SIG-M5 treated with dmso at 0.1 percent for 504 hours (cell line): ENCODE measurements around the gene SGTA.

Experiments
- DNase-seq: peaks from one replicate; lab custom pipeline; 2025; ENCODE audit not compliant: unreplicated experiment; lab: John Stamatoyannopoulos, UW

Gene SGTA

GRCh38 chr19:2810141-2811091 lies 27.3 kb upstream of the SGTA start:
- DNase-seq, result no peak

DNA sequence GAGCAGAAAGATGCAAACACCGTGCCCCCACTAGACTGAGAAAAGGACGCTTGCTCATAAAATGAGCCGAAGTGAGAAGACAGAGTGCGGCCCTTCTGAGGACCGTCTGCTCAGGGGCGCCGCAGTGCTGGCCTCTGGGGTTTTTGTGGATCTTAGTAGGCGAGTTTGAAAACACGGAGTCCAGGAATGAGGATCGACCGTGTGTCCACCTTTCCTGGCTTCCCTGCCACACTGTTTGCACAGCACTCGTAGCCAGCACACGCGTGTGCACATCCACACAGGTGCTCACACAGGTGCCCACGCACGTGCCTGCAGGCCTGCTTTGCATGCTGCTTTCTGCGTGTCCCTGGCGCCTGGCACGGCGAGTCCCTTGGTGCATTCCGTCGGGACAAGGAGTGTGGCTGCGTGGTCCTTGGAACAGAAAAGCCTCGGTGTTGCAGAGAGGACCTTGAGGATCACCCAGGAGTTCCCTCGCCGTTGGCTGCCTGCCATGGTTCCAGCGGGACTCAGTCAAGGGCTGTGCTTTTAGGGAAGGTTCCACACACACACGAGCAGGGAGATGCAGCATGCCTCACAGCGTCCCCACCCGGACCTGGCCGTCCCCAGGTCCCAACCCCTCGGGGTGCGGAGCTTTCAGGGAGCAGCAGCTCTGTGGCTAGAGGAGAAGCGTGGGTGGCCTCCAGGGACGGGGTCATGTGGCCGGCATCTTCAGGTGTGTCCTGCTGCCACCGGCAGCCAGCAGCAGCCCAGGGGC lies 26.5 kb upstream of the SGTA start:
- DNase-seq, result no peak

DNA sequence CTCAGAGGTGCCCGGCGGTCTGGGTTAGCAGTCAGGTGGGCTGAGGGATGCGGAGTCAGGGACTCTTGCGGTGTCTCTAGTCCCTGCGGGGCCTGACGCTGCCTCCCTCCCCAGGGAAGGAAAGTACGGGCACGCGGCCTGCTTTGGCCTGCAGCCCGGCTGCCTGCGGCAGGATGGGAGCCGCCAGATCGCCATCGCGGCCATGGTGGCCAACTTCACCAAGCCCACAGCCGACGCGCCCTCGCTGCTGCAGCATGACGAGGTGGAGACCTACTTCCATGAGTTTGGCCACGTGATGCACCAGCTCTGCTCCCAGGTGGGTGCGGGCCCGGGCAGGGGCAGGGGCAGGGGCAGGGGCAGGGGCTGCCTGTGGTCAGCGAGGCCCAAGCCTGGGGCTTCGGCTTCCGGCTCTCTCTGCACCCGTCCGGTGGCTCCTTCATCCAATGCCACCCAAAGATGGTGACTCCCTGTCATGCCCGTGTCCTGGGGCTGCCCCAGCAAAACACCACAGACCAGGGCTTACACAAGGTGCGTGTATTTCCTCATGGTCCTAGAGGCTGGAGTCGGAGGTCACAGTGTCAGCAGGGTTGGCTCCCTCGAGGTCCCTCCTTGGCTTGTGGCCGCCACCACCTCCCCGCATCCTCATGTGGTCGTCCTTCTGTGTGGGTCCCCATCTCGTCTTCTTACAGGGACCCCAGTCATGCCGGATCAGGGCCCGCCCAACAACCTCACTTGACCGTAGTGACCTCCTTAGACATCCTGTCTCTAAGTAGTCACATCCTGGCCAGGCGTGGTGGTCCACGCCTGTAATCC lies 25.3 kb upstream of the SGTA start:
- no peak for DNase-seq

DNA sequence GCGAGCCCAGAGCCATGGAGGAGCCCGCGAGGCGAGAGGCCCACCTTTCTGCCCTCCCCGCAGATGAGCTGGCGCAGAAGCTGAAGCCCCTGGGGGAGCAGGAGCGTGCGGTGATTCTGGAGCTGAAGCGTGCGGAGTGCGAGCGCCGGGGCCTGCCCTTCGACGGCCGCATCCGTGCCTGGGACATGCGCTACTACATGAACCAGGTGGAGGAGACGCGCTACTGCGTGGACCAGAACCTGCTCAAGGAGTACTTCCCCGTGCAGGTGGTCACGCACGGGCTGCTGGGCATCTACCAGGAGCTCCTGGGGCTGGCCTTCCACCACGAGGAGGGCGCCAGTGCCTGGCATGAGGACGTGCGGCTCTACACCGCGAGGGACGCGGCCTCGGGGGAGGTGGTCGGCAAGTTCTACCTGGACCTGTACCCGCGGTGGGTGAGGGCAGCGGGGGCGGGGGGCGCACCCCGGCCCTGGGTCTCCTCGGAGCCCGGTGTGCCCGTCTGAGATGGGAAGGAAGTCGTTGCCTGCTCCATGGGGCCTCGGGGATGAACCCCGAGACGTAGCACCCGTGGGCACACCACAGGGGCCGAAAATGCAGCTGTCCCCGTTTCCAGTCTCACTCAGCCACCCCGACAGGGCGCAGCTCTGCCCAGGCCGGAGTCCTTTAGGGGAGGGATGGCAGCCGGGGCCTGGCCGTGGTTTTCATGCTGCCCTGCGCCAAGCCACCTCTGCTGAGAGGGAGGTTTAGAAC lies 24.5 kb upstream of the SGTA start:
- DNase-seq, result no peak

DNA sequence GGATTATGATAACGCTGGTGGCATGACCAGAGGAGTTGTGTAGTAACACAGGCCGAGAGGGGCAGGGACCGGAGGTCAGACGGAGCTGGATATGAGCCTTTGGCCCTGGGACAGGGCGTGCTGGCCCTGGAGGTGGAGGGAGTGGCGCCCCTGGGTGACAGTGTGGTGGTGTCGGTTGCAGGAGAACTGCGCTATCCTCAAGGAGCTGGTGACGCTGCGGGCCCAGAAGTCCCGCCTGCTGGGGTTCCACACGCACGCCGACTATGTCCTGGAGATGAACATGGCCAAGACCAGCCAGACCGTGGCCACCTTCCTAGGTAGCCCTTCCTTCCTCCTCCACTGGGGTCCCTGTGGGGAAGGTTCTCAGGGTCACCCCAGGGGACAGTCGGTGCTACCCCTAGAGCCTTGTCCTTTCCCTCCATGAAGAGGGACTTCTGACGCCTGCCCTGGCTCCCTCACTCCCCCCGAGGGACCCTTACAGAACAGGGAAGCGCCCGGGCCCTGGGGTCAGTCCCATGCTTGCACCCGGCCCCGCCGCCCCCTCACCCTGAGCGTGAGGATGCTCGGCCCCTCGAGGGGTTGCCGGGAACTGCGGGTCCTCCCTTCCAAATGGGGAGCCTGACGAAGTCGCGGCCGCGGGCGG lies 23.8 kb upstream of the SGTA start:
- no peak for DNase-seq

GRCh38 chr19:2805991-2806649 lies 23.0 kb upstream of the SGTA start:
- DNase-seq, result no peak

DNA sequence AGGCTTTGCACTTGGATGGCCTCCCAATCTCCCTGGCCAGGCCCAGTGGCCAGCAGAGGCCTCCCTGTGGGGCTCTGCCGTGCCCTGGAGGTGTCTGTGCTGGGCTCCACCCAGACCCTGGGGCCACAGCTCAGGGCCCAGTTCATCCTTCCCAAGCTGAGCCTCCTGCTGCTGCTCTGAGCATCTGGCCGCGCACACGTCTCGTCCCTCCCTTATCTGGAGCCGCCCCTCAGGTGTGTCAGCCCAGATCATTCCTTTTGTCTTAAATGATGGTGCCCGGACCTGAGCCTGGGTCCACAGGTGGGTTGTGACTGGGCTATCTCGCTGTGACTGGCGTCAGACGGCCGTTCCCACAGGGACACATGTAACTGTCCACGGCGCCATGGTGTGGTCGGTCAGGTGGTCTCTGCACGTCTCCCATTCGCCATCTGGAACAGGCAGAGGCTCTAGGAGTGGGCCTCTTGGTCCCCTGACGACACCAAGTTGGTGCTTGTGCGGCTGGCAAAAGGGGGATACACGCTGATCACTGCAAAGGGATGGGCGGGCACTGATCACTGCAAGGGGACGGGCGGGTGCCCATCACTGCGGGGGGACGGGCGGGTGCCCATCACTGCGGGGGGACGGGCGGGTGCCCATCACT lies 22.3 kb upstream of the SGTA start:
- DNase-seq, result no peak

GRCh38 chr19:2804156-2805004 lies 21.3 kb upstream of the SGTA start:
- DNase-seq, result no peak

- DNase-seq, result no peak
Measured at GRCh38 chr19:2803486-2804155, 20.5 kb upstream of the SGTA start.

DNA sequence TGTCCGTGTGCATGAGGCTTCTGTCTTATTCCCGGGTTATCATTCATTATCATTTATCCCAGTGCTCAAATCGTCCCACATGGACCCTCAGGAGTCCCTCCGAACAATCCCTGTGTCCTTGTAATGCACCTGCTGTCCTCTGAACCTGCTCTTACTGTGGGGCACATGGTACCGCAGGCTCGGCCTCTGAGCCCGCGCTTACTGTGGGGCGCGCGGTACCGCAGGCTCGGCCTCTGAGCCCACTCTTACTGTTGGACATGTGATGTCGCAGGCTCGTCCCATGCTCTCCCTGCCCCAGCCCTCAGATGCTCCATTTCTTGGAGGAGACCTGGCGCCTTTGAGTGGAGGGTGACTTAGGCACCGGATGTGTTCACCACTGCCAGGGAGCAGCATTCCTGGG lies 19.8 kb upstream of the SGTA start:
- DNase-seq, result no peak

DNA sequence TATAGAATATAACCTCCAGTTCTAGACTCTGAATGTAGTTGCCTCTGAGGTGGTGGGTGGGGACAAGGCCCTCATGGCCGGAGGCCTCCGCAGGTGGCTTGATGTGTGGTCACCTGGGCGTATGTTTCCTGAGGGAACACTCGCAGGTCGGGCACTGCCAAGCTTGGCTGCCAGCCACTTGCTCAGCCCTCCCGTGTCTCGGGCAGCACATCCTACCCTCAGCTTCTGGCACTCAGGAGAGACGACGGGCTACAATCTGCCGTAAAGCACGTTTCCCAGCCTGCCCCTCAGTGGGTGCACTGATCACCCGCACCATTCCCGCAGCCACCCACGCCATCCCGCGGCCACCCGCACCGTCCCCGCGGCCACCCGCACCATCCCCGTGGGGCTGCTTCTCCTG lies 17.4 kb upstream of the SGTA start:
- no peak for DNase-seq

- no peak for DNase-seq
Measured at GRCh38 chr19:2799273-2800020, 16.4 kb upstream of the SGTA start.

GRCh38 chr19:2798733-2799132 lies 15.7 kb upstream of the SGTA start:
- no peak for DNase-seq

DNA sequence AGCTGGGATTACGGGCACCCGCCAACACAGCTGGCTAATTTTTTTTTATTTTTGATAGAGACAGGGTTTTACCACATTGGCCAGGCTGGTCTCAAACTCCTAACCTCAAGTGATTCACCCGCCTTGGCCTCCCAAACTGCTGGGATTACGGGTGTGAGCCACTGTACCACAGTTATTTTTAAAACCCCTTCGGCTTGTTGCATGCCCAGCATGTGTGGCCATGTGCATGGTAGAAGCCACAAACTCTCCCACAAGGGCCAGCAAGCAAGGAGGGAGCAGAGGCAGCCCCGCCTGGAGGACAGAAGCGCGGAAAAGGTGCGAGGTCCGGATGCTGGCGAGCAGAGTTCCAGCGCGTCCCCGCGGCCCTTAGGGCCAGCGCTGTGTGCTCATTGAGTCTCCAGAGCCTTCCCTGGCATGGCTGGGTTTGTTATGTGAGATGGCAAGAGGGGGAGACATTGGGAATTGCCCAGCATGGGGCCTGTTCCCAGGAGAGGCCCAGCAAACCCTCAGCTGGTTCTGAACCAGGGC lies 15.1 kb upstream of the SGTA start:
- no peak for DNase-seq

DNA sequence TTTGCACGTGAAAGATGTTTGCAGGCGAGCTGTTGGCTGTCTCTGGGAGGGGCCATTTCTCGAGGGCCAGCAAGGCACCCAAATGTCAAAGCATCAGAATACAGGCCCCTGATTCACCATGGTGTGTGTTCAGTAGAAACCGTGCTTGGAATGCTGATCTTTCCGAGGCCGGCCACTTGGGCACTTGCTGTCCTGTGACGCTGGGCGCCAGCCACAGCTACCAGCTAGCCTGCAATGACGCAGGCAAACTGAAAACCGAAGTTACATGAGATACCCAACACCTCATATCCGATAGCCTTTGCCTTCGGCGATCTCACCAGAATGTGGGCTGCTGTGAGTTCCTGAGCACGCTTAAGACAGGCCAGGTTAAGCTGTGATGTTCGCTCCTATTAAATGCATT lies 14.2 kb upstream of the SGTA start:
- no peak for DNase-seq

- no peak for DNase-seq
Measured at GRCh38 chr19:2796659-2797266, 13.7 kb upstream of the SGTA start.
